ENCODE data around the gene KCTD21.

DNA sequence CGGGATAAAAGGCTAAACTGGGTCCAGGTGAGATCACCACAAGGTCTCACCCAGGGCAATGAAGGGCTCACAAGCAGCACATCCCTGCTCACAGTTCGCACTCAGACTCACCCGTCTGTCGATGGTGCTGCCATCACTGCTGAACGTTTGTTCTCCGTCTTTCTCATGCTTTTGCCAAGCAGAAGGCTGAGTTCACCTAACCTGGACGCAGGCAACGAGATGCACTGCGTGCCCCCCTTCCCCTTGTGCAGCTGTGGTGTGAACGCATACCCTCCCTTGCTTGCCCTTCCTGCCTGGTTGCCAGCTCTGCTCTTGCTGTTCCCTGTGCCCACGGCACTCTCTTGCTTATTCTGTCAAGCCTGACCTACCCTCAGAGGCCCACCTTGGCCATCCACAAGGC, 18.0 kb downstream of the KCTD21 start:
- no peak for TF ChIP-seq POLR2A (IDR thresholded peaks at IDR 0.05)
- TF ChIP-seq, protein P1, sequence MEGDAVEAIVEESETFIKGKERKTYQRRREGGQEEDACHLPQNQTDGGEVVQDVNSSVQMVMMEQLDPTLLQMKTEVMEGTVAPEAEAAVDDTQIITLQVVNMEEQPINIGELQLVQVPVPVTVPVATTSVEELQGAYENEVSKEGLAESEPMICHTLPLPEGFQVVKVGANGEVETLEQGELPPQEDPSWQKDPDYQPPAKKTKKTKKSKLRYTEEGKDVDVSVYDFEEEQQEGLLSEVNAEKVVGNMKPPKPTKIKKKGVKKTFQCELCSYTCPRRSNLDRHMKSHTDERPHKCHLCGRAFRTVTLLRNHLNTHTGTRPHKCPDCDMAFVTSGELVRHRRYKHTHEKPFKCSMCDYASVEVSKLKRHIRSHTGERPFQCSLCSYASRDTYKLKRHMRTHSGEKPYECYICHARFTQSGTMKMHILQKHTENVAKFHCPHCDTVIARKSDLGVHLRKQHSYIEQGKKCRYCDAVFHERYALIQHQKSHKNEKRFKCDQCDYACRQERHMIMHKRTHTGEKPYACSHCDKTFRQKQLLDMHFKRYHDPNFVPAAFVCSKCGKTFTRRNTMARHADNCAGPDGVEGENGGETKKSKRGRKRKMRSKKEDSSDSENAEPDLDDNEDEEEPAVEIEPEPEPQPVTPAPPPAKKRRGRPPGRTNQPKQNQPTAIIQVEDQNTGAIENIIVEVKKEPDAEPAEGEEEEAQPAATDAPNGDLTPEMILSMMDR (IDR thresholded peaks at IDR 0.05): no peak
